Vagina (tissue), 2 donors: ENCODE measurements around the gene DUSP16.

Experiments used
- CTCF ChIP-seq, 3 experiments: fragments of 450-650 bp in 2 of 3; fragments of 200-600 bp in 1 of 3; sonication (generic) in 1 of 3; IDR thresholded peaks; one replicate each; pipeline ENCODE4 v1.5.1; 2017 to 2019; ENCODE audit warnings: antibody characterized with exemption in 3 of 3, mild to moderate bottlenecking in 2 of 3, moderate library complexity in 2 of 3
- POLR2AphosphoS5 ChIP-seq, 2 donors: sonication (generic); formaldehyde crosslinking; IDR thresholded peaks; one replicate each; pipeline ENCODE4 v1.9.0; 2017; ENCODE audit warnings: antibody characterized with exemption in 2 of 2, mild to moderate bottlenecking in 2 of 2, low read depth in 1 of 2; ENCODE audit not compliant: insufficient read depth in 1 of 2

- no peak for TF ChIP-seq CTCF (IDR thresholded peaks at IDR 0.05)
- no peak for TF ChIP-seq POLR2AphosphoS5 (IDR thresholded peaks at IDR 0.05; ENCODE audit: insufficient read depth in 1 of 2, low read depth in 1 of 2)
Measured at GRCh38 chr12:12468575-12468974, 94.1 kb downstream of the DUSP16 start.
